GM18502 (cell line): ENCODE data around the gene LDLRAD1.
"Not testable (repeated sequence)": the region's sequence is repeated elsewhere in the genome, so short reads cannot be mapped to it uniquely, and the experiment has no call there.

Experiments used
- ATAC-seq: cut with Tn5 transposase; IDR thresholded peaks from one replicate; pipeline ENCODE4 v1.9.1; 2021; ENCODE audit warnings: mild to moderate bottlenecking; ENCODE audit not compliant: unreplicated experiment, poor library complexity

The LDLRAD1 gene

DNA sequence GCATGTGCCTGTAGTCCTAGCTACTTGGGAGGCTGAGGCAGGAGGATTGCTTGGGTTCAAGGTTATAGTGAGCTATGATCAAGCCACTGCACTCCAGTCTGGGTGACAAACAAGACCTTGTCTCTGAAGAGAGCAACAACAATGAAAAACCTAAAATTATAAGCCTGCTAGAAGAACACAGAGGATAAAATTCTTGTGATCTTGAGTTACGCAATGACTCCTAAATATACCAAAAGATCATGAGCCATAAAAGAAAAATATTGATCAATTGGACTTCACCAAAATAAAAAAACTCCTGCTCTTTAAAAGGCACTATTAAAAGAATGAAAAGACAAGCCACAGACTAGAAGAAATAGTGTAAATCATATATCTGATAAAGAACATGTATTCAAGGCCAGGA, 22.3 kb downstream of the LDLRAD1 start:
- no peak for ATAC-seq

GRCh38 chr1:53994516-53994915, 23.5 kb downstream of the LDLRAD1 start:
- ATAC-seq: not testable (repeated sequence)

DNA sequence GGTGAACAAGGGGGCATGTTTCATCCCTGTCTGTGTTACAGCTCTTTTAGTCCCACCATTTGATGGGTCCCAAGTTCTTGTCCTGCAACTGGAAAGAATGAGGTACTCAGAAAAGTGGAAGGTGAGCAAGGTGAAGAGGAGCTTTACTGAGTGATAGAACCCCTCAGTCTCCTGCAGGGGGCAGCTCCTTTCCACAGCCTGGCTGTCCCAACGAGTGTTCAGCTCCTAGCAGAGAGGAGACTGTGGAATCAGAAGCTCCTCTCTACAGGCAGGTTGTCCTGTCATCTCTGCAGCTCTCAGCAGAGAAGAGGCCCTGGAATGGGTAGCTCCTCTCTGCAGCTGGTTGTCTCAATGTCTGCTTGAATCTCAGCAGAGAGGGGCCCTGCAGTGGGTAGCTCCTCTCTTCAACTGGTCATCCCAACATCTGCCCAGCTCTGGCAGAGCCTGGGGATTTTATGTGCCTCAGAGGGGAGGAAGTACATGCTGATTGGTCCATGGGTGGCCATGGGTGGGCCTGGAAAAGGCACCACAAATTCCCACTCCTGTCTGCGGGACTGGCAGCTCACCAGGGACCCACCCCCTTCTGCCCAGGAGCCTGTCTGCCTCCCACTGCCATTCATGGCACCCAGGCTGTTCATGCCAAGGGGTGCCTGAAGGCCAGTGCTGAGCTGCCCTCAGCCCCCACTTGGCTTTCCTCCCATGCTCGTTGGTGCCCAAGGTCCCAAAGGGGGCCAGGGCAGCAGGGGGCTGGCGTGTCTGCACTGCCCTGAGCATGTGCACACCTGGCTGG, 25.7 kb downstream of the LDLRAD1 start:
- no peak for ATAC-seq

GRCh38 chr1:53987880-53988279, 30.1 kb downstream of the LDLRAD1 start:
- no peak for ATAC-seq

- no peak for ATAC-seq
Measured at GRCh38 chr1:53986458-53986857, 31.5 kb downstream of the LDLRAD1 start.

DNA sequence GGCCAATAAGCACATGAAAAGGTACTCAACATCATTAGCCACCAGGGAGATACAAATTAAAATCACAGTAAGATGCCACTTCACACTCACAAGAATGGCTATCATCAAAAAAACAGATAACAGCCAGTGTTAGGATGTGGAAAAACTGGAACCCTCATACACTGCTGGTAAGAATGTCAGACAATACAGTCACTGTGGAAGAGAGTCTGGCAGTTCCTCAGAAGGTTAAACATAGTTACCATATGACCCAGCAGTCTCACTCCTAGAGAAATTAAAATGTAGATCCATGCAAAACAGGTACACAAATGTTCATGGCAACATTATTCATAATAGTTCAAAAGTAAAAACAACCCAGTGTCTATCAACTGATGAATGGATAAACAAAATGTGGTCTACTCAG, 33.3 kb downstream of the LDLRAD1 start:
- ATAC-seq: no peak

- no peak for ATAC-seq
Measured at GRCh38 chr1:53982763-53983104, 35.3 kb downstream of the LDLRAD1 start.

GRCh38 chr1:53982034-53982762, 35.8 kb downstream of the LDLRAD1 start:
- no peak for ATAC-seq

- ATAC-seq: no peak
Measured at GRCh38 chr1:53981220-53981619, 36.8 kb downstream of the LDLRAD1 start.

GRCh38 chr1:53979712-53980450, 38.1 kb downstream of the LDLRAD1 start:
- ATAC-seq: no peak

DNA sequence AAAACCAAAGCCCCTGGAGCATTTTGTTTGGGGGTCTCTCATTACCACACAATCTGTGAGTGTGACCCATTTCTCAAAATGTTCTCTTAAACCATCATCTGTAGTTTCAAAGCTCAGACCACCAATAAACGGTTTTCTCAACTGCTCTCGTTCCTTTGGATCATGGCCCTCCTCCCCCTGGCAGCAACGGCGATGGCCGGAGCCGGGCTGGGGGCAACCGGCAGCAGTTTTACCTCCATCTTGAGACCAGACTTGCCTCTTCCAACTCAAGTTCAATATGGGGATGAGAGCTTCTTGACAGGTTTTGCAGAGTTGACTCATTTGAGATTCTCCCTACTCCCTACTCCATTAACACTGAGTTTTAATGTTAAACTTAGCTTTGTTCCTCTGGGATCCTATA, 42.1 kb downstream of the LDLRAD1 start:
- no peak for ATAC-seq

- ATAC-seq: no peak
Measured at GRCh38 chr1:53971718-53972117, 46.3 kb downstream of the LDLRAD1 start.

GRCh38 chr1:53969323-53969722, 48.7 kb downstream of the LDLRAD1 start:
- not testable (repeated sequence) for ATAC-seq

DNA sequence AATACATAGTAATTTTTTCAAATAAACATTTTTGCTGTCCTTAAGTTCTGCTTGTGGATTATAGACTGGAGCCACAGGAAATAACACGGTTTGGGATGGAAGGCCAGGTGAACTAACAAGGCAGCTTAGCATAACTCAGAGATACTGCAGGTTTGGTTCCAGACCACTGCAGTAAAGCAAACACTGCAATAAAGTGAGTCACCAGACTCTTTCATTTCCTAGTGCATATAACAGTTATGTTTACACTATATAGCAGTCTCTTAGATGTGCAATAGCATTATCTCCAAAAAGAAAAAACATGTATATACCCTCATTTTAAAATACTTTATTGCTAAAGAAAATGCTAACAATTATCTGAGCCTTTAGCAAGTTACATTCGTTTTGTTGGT, 49.9 kb downstream of the LDLRAD1 start:
- ATAC-seq: no peak

GRCh38 chr1:53967409-53968124, 50.4 kb downstream of the LDLRAD1 start:
- ATAC-seq: no peak

DNA sequence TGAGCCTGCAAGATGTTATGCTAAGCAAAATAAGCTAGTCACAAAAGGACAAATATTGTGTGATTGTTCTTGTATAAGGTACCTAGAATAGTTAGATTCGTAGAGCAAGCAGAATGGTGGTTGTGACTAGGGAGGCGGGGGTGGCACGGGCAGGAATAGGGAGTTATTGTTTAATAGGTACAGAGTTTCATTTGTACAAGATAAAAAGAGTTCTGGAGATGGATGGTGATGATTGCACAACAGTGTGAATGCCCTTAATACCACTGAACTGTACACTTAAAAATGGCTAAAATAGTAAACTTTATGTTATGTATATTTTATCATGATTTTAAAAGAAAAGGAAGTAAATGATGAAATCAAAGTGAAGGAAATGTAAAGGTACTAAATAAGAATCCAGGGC, 51.2 kb downstream of the LDLRAD1 start:
- no peak for ATAC-seq

GRCh38 chr1:53964109-53964508, 53.9 kb downstream of the LDLRAD1 start:
- no peak for ATAC-seq

DNA sequence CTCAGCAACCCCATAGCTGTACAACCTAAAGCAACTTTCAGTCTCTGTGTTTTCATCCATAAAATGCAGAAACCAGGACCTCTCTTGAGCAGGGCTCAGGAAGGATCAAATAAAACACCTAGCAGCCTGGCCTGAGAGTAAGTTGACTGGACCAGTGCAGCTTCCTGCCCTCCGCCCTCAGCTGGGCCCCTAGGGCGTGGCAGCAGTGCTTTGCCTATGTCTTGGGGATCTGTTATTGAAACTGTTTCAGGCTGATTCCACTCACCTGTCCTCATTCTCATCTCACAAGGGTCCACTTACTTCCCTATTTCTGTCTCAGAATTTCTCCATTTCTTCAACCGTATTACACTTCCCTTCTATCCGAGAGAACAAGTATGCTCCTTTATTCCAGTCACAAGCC, 54.5 kb downstream of the LDLRAD1 start:
- ATAC-seq: no peak

GRCh38 chr1:53962395-53962794, 55.6 kb downstream of the LDLRAD1 start:
- ATAC-seq: no peak

DNA sequence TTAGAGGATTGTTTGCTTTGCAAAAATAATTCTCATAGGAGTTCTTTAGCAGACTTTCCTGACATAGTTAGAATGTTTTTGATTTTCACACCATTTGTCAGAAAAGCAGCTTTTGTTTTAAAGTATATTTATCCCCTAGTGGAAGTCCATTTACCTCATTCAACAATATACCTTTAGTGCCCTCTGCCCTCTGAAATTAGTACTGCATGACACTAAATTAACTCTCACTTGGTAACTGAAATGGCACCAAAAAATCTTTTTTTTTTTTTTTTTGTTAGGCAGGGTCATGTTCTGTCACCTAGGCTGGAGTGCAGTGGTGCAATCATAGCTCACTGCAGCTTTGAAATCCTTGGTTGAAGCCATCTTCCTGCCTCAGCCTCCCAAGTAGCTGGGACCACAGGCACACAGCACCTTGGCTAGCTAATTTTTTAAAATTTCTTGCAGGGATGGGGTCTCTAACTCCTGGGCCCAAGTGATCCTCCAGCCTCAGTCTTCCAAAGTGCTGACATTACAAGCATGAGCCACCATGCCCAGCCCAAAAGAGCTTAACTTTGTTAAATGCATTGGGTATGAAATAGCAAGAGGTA, 58.2 kb downstream of the LDLRAD1 start:
- no peak for ATAC-seq
